Glutamatergic neuron (in vitro differentiated cells): Measurements from ENCODE around the gene OR2C1. TPM values are rescaled to one million over a fixed set of nuclear protein-coding genes. Genes with fewer than 3 reads are reported as not detected.

Experiments
- DNase-seq: peaks from one replicate; pipeline ENCODE4 v3.0.0; 2022
- H3K27ac Mint-ChIP-seq: one replicate; pipeline ENCODE4 v1.8.0; 2020; ENCODE audit warnings: mild to moderate bottlenecking, mixed read lengths, inconsistent platforms; ENCODE audit not compliant: unreplicated experiment
- H3K27me3 Mint-ChIP-seq: one replicate; pipeline ENCODE4 v1.8.0; 2020; ENCODE audit warnings: mild to moderate bottlenecking, moderate library complexity, mixed read lengths, inconsistent platforms; ENCODE audit not compliant: unreplicated experiment
- H3K36me3 Mint-ChIP-seq: one replicate; pipeline ENCODE4 v1.8.0; 2020; ENCODE audit warnings: mild to moderate bottlenecking, mixed read lengths, inconsistent platforms; ENCODE audit not compliant: unreplicated experiment
- H3K4me1 Mint-ChIP-seq: one replicate; pipeline ENCODE4 v1.8.0; 2020; ENCODE audit warnings: mild to moderate bottlenecking, low read depth, mixed read lengths, inconsistent platforms; ENCODE audit not compliant: unreplicated experiment
- H3K4me3 Mint-ChIP-seq: one replicate; pipeline ENCODE4 v1.8.0; 2020; ENCODE audit warnings: mild to moderate bottlenecking, mixed read lengths, inconsistent platforms; ENCODE audit not compliant: unreplicated experiment
- H3K9me3 Mint-ChIP-seq: one replicate; pipeline ENCODE4 v1.8.0; 2020; ENCODE audit warnings: mild to moderate bottlenecking, moderate library complexity, mixed read lengths, inconsistent platforms; ENCODE audit not compliant: unreplicated experiment
- CTCF ChIP-seq: fragments of 200-600 bp; sonication (generic); IDR thresholded peaks from one replicate; pipeline ENCODE4 v1.5.0; 2021; ENCODE audit not compliant: partially characterized antibody, unreplicated experiment
- total RNA-seq: library from RNA; stranded (reverse); fragmentation: NEBNext Ultra II Directional; extraction: Animal tissue kit (Norgen Biotek cat#: 25700); gene quantifications from one replicate; pipeline ENCODE4 v1.2.1, GENCODE V29; 2021; ENCODE audit not compliant: unreplicated experiment

The OR2C1 gene
- total RNA-seq, 1 donor from 2014 or later, result not detected

- no peaks in the 10 kb centered on the region for H3K9me3 Mint-ChIP-seq
- H3K36me3 Mint-ChIP-seq, result no peaks in the 10 kb centered on the region
- TF ChIP-seq CTCF, result no peak
- no peaks in the 10 kb centered on the region for H3K27me3 Mint-ChIP-seq
- no peaks in the 10 kb centered on the region for H3K4me1 Mint-ChIP-seq
- H3K4me3 Mint-ChIP-seq, result no peak overlapping the region
- DNase-seq, result no peak
- H3K27ac Mint-ChIP-seq, result no peak overlapping the region
Measured at GRCh38 chr16:3363793-3364192, 8.1 kb downstream of the OR2C1 start.

- H3K4me1 Mint-ChIP-seq, result no peaks in the 10 kb centered on the region
- no peak overlapping the region for H3K4me3 Mint-ChIP-seq
- no peak for DNase-seq
- H3K27me3 Mint-ChIP-seq, result no peaks in the 10 kb centered on the region
- no peaks in the 10 kb centered on the region for H3K9me3 Mint-ChIP-seq
- H3K27ac Mint-ChIP-seq, result no peak overlapping the region
- TF ChIP-seq CTCF, result no peak
- no peaks in the 10 kb centered on the region for H3K36me3 Mint-ChIP-seq
Measured at GRCh38 chr16:3364774-3365427, 9.2 kb downstream of the OR2C1 start.

GRCh38 chr16:3369073-3369472 lies 13.4 kb downstream of the OR2C1 start:
- no peaks in the 10 kb centered on the region for H3K36me3 Mint-ChIP-seq
- no peak for DNase-seq
- no peaks in the 10 kb centered on the region for H3K27me3 Mint-ChIP-seq
- H3K4me3 Mint-ChIP-seq, result no peak overlapping the region
- H3K4me1 Mint-ChIP-seq, result no peaks in the 10 kb centered on the region
- no peak overlapping the region for H3K27ac Mint-ChIP-seq
- no peaks in the 10 kb centered on the region for H3K9me3 Mint-ChIP-seq
- TF ChIP-seq CTCF, result no peak

- H3K27me3 Mint-ChIP-seq, result peaks cover 3% of the 10 kb centered on the region
- TF ChIP-seq CTCF, result no peak
Measured at GRCh38 chr16:3375680-3376079, 20.0 kb downstream of the OR2C1 start.

GRCh38 chr16:3377917-3378316 lies 22.2 kb downstream of the OR2C1 start:
- Mint-ChIP-seq H3K4me3 (no peak overlapping the region), H3K9me3 (peaks cover 27% of the 10 kb centered on the region), H3K4me1 (no peaks in the 10 kb centered on the region), H3K27me3 (peaks cover 3% of the 10 kb centered on the region), H3K27ac (no peak overlapping the region), H3K36me3 (peaks cover 47% of the 10 kb centered on the region)
- DNase-seq, result no peak
- TF ChIP-seq CTCF, result no peak

More at GRCh38 chr16:3375680-3376079, 20.0 kb downstream of the OR2C1 start:
- Mint-ChIP-seq H3K9me3 (peaks cover 14% of the 10 kb centered on the region), H3K27ac (no peak overlapping the region), H3K4me3 (no peak overlapping the region), H3K4me1 (no peaks in the 10 kb centered on the region), H3K36me3 (peaks cover 27% of the 10 kb centered on the region)
- DNase-seq, result no peak
